RPMI8226 (cell line): Measurements from ENCODE around the gene AKAP13.

Experiments used
- DNase-seq: peaks from one replicate; pipeline ENCODE4 v3.0.0-alpha.2; 2015

Gene AKAP13

GRCh38 chr15:85451099-85451700 lies 70.8 kb downstream of the AKAP13 start:
- no peak for DNase-seq

- no peak for DNase-seq
Observed at GRCh38 chr15:85452436-85452835, 72.0 kb downstream of the AKAP13 start.

GRCh38 chr15:85453144-85453872 lies 72.9 kb downstream of the AKAP13 start:
- DNase-seq, result no peak

GRCh38 chr15:85454403-85454802 lies 74.0 kb downstream of the AKAP13 start:
- no peak for DNase-seq

GRCh38 chr15:85455891-85456290 lies 75.5 kb downstream of the AKAP13 start:
- DNase-seq, result no peak

GRCh38 chr15:85456798-85457197 lies 76.4 kb downstream of the AKAP13 start:
- DNase-seq, result no peak

GRCh38 chr15:85457392-85457968 lies 77.1 kb downstream of the AKAP13 start:
- DNase-seq, result no peak

GRCh38 chr15:85458764-85459163 lies 78.4 kb downstream of the AKAP13 start:
- DNase-seq, result no peak

- DNase-seq, result no peak
Observed at GRCh38 chr15:85462029-85462428, 81.6 kb downstream of the AKAP13 start.

- DNase-seq, result no peak
Observed at GRCh38 chr15:85463276-85463892, 83.0 kb downstream of the AKAP13 start.

GRCh38 chr15:85463976-85464375 lies 83.6 kb downstream of the AKAP13 start:
- no peak for DNase-seq

- no peak for DNase-seq
Observed at GRCh38 chr15:85464471-85464870, 84.1 kb downstream of the AKAP13 start.

GRCh38 chr15:85470563-85471271 lies 90.3 kb downstream of the AKAP13 start:
- DNase-seq, result no peak

GRCh38 chr15:85472349-85472748 lies 91.9 kb downstream of the AKAP13 start:
- no peak for DNase-seq

- DNase-seq, result no peak
Observed at GRCh38 chr15:85473455-85473854, 93.1 kb downstream of the AKAP13 start.

- DNase-seq, result peak; percentile 29
Observed at GRCh38 chr15:85474700-85475316, 94.4 kb downstream of the AKAP13 start.

- peak; percentile 51 for DNase-seq
Observed at GRCh38 chr15:85475317-85475701, 94.9 kb downstream of the AKAP13 start.

GRCh38 chr15:85475711-85476110 lies 95.3 kb downstream of the AKAP13 start:
- DNase-seq, result no peak

- no peak for DNase-seq
Observed at GRCh38 chr15:85477061-85477460, 96.7 kb downstream of the AKAP13 start.

GRCh38 chr15:85477730-85478129 lies 97.3 kb downstream of the AKAP13 start:
- no peak for DNase-seq

- no peak for DNase-seq
Observed at GRCh38 chr15:85479071-85479647, 98.8 kb downstream of the AKAP13 start.

- no peak for DNase-seq
Observed at GRCh38 chr15:85480923-85481322, 100.5 kb downstream of the AKAP13 start.
